Measurements from ENCODE around the gene TRIM28.

DNA sequence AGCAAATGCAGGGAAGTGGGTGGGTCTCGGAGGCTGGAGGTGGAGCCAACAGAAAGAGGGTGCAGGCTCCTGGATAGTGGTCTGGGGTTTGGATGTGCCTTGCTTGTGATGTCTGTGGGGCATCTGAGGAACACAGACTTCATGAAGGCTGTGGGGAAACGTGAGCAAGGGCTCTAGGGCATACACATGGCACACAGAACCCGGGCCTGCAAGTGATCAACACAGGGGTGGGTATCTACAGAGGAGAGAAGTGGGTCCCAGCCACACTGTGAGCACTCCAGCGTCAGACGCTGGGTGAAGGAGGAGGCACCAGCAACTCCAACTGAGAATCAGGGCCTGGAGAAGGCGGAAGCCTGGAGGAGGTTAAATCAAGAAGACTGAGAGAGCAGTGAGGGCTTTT, 20.0 kb downstream of the TRIM28 start:
- TF ChIP-seq CTCF (IDR thresholded peaks at IDR 0.05; ENCODE audit: insufficient read depth, low read depth, low read length) (no peak), EZH2 (IDR thresholded peaks at IDR 0.05; ENCODE audit: insufficient read depth, low read length) (no peak)
